Measurements from ENCODE around the gene MYO1C. TPM values are rescaled to one million over a fixed set of nuclear protein-coding genes. Genes with fewer than 3 reads are reported as not detected.

Gene MYO1C
- total RNA-seq, 1 donor from 2014 or later, result 64.4 TPM

DNA sequence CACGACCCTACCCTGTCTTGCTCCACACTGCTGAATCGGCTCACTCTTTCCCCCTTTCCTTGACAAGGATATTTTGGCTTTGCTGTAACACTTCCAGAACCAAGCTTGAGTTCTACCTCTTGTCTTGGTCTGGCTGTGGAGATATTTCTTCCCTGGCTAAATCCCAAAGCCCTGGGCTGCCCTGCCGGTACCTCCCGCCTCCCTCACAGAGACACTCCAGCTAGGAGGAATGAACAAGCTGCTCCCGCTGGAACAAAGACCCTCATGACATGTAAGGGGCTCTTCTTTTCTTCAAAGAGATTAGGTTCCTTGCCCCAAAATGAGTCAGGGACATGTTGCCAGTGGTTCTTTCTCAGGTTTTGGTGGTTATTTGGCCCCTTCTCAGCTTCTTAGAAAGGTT, 13.1 kb upstream of the MYO1C start:
- Mint-ChIP-seq H3K4me1 (ENCODE audit: low read depth) (no peaks in the 10 kb centered on the region), H3K9me3 (ENCODE audit: low read depth) (no peaks in the 10 kb centered on the region), H3K4me3 (ENCODE audit: low read depth) (no peak overlapping the region), H3K27ac (peak overlapping the region; percentile 16), H3K36me3 (ENCODE audit: insufficient read depth) (peaks cover 8% of the 10 kb centered on the region), H3K27me3 (no peaks in the 10 kb centered on the region)
- no peak for DNase-seq (ENCODE audit: low spot score, unreplicated experiment)
- TF ChIP-seq, protein P1, sequence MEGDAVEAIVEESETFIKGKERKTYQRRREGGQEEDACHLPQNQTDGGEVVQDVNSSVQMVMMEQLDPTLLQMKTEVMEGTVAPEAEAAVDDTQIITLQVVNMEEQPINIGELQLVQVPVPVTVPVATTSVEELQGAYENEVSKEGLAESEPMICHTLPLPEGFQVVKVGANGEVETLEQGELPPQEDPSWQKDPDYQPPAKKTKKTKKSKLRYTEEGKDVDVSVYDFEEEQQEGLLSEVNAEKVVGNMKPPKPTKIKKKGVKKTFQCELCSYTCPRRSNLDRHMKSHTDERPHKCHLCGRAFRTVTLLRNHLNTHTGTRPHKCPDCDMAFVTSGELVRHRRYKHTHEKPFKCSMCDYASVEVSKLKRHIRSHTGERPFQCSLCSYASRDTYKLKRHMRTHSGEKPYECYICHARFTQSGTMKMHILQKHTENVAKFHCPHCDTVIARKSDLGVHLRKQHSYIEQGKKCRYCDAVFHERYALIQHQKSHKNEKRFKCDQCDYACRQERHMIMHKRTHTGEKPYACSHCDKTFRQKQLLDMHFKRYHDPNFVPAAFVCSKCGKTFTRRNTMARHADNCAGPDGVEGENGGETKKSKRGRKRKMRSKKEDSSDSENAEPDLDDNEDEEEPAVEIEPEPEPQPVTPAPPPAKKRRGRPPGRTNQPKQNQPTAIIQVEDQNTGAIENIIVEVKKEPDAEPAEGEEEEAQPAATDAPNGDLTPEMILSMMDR (IDR thresholded peaks at IDR 0.05; ENCODE audit: unreplicated experiment), result no peak

GRCh38 chr17:1504866-1505265, 12.4 kb upstream of the MYO1C start:
- H3K27me3 Mint-ChIP-seq, result no peaks in the 10 kb centered on the region
- TF ChIP-seq, protein P1 (IDR thresholded peaks at IDR 0.05; ENCODE audit: unreplicated experiment), result no peak
- peaks cover 8% of the 10 kb centered on the region for H3K36me3 Mint-ChIP-seq (ENCODE audit: insufficient read depth)
- DNase-seq (ENCODE audit: low spot score, unreplicated experiment), result no peak
- H3K4me1 Mint-ChIP-seq (ENCODE audit: low read depth), result no peaks in the 10 kb centered on the region
- H3K9me3 Mint-ChIP-seq (ENCODE audit: low read depth), result no peaks in the 10 kb centered on the region
- H3K27ac Mint-ChIP-seq, result no peak overlapping the region
- no peak overlapping the region for H3K4me3 Mint-ChIP-seq (ENCODE audit: low read depth)

DNA sequence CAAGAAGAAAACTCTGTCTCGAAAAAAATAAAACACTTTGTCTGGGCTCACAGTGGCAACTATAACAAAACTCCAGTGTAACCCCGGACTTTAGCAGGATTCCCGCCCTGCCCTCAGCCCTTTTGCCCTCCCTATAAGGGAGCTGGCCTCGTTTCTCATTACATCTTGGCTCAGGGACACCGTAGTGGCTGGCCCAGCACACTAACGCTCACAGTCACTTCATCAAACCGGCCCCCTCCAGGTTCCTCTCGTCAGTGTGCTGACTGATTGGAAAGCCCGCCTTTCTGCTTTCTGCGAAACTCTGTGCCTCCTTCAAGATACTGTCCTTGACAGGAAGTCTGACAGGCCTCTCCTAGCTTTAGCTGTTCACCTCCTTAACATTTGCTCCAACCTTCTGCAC, 11.2 kb upstream of the MYO1C start:
- no peaks in the 10 kb centered on the region for H3K9me3 Mint-ChIP-seq (ENCODE audit: low read depth)
- H3K27me3 Mint-ChIP-seq, result no peaks in the 10 kb centered on the region
- no peak for DNase-seq (ENCODE audit: low spot score, unreplicated experiment)
- TF ChIP-seq, protein P1 (IDR thresholded peaks at IDR 0.05; ENCODE audit: unreplicated experiment), result no peak
- peaks cover 8% of the 10 kb centered on the region for H3K36me3 Mint-ChIP-seq (ENCODE audit: insufficient read depth)
- H3K4me3 Mint-ChIP-seq (ENCODE audit: low read depth), result no peak overlapping the region
- H3K4me1 Mint-ChIP-seq (ENCODE audit: low read depth), result no peaks in the 10 kb centered on the region
- no peak overlapping the region for H3K27ac Mint-ChIP-seq

DNA sequence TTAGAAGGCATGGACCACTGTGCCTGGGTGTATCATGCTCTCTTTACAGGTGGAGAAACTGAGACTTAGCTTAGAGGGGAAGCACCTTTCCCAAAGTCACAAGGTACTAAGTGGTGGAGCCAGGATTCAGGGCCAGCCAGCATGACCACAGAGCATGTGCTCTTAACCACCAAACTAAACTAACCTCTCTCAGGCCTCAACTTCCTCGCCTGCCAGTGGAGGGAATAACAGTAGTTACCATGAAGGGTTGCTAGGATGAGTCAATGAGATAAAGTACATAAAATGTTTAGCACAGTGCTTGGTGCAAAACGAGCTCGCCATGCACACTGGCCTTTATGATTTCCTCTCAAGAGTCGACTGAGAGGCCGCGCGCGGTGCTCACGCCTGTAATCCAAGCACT, 6.4 kb upstream of the MYO1C start:
- Mint-ChIP-seq H3K27ac (peak overlapping the region; percentile 45), H3K4me3 (ENCODE audit: low read depth) (no peak overlapping the region), H3K36me3 (ENCODE audit: insufficient read depth) (no peaks in the 10 kb centered on the region)

GRCh38 chr17:1498233-1498632, 5.7 kb upstream of the MYO1C start:
- TF ChIP-seq, protein P1 (IDR thresholded peaks at IDR 0.05; ENCODE audit: unreplicated experiment), result no peak
- no peak overlapping the region for H3K4me3 Mint-ChIP-seq (ENCODE audit: low read depth)
- H3K27me3 Mint-ChIP-seq, result peaks cover 5% of the 10 kb centered on the region
- H3K27ac Mint-ChIP-seq, result no peak overlapping the region
- no peak for DNase-seq (ENCODE audit: low spot score, unreplicated experiment)
- H3K36me3 Mint-ChIP-seq (ENCODE audit: insufficient read depth), result no peaks in the 10 kb centered on the region
- H3K9me3 Mint-ChIP-seq (ENCODE audit: low read depth), result no peaks in the 10 kb centered on the region
- H3K4me1 Mint-ChIP-seq (ENCODE audit: low read depth), result no peaks in the 10 kb centered on the region

More for the DNA sequence above, 6.4 kb upstream of the MYO1C start:
- no peak for DNase-seq (ENCODE audit: low spot score, unreplicated experiment)
- Mint-ChIP-seq H3K27me3 (peaks cover 2% of the 10 kb centered on the region), H3K9me3 (ENCODE audit: low read depth) (no peaks in the 10 kb centered on the region), H3K4me1 (ENCODE audit: low read depth) (no peaks in the 10 kb centered on the region)
- TF ChIP-seq, protein P1 (IDR thresholded peaks at IDR 0.05; ENCODE audit: unreplicated experiment), result no peak
